ENCODE measurements around the gene SMAD3.
A peak's percentile ranks its signal among the peaks of the same experiment; 100 is the strongest.

The SMAD3 gene

DNA sequence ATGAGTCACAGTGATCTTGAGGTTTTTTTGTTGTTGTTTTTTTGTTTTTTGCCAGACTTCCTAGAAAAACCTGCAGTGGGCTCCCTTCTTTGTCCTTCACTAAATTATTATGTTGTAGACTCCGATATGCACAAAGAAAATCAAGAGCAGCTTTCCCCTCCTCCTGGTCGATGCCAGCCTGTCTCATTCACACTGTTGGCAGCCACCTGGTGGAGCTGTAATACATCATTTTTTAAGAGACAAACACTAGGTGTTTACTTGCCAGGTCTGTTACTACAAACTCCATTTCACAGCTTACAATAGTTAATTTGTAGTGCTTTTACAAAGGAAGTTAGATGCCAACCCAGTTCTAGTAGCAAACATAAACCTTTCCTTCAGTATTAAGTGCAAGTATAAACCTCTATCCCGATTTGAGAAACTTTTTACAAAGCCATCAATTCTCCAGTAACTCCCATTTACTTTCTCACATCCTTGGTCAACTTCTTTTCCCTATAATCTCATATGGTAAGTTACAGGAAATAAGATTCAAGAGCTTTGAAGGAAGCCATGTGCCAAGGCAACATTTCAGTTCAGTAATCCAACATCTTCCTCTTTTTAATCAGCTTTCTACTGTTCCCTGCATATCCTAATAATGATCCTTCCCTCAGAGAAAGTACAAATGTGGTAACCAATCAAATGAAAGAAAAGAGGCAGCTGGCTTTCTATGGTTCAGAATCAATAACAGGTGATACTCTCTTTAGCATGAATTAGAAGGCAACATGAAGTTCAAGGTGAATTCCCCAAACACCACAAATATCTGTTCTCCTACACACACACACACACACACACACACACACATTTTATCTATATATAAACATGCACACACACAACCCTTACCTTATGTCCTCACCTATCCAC, 175.1 kb downstream of the SMAD3 start:
- H3K36me3 ChIP-seq = no peaks in the 10 kb centered on the region
- TF ChIP-seq, protein P1, sequence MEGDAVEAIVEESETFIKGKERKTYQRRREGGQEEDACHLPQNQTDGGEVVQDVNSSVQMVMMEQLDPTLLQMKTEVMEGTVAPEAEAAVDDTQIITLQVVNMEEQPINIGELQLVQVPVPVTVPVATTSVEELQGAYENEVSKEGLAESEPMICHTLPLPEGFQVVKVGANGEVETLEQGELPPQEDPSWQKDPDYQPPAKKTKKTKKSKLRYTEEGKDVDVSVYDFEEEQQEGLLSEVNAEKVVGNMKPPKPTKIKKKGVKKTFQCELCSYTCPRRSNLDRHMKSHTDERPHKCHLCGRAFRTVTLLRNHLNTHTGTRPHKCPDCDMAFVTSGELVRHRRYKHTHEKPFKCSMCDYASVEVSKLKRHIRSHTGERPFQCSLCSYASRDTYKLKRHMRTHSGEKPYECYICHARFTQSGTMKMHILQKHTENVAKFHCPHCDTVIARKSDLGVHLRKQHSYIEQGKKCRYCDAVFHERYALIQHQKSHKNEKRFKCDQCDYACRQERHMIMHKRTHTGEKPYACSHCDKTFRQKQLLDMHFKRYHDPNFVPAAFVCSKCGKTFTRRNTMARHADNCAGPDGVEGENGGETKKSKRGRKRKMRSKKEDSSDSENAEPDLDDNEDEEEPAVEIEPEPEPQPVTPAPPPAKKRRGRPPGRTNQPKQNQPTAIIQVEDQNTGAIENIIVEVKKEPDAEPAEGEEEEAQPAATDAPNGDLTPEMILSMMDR (IDR thresholded peaks at IDR 0.05; ENCODE audit: low read depth, low read length) = 0 out of 2 replicates have a peak, but pooled peaks have one; percentile 10
- DNase-seq = peak; percentile 12
- no peak overlapping the region for H3K4me3 ChIP-seq (ENCODE audit: low read depth, low read length)
- no peak overlapping the region for H3K27ac ChIP-seq
- H3K9me3 ChIP-seq (ENCODE audit: severe bottlenecking) = no peaks in the 10 kb centered on the region
- no peaks in the 10 kb centered on the region for H3K27me3 ChIP-seq (ENCODE audit: insufficient read depth, low read depth, severe bottlenecking)

DNA sequence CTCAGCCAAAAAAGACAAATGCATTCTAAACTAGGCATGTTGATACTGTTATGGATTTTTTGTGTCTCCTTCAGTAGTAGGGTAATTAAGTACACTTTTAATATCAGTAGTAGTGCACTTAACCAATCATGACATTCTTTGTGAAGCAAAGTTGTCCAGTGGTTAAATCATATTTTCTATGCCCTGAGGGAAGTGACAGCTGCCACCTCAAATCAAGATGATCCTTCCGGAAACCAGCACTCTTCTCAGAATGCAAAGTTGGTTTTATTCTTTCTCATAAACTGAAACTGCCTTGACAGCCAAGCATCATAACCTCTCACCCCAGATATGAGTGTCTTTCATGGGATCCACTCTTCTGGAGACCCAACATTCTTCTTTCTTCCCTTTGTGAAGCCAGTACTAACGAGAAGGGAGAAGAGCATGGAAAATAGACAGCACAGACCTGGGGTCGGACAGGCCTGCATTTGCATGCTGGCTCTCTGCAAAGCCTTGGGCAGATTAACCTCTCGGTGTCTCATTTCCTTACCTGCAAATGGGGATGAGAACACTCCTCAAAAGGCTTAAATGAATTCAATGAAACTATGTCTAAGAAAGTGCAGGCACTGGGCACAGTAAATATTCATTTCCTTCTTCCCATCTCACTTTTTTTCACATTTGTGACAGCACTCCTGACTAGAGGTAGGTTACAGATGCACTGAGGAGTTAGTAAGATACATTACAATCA, 175.9 kb downstream of the SMAD3 start:
- TF ChIP-seq, protein P1 (IDR thresholded peaks at IDR 0.05; ENCODE audit: low read depth, low read length) = no peak
- Histone ChIP-seq H3K4me3 (ENCODE audit: low read depth, low read length) (no peak overlapping the region), H3K27ac (no peak overlapping the region)

DNA sequence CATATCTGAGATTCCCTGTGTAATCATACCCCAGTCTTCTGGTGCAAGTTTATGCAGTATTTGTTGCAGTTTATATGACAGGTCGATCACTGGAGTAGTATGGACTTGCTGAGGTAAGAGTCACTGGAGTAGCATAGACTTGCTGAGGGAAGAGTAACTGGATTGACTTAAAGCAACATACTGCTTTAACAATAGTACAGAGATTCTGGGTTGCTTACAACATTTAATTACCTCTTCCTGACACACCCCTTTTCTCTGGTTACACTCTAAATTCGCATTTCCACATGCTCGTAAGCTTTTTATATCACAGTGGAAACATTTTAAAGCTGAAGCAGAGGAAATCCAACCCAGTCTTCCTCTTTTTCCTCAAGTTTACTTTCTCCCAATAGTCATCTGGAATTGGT, 177.3 kb downstream of the SMAD3 start:
- Histone ChIP-seq H3K4me3 (ENCODE audit: low read depth, low read length) (no peak overlapping the region), H3K27ac (no peak overlapping the region), H3K9me3 (ENCODE audit: severe bottlenecking) (no peaks in the 10 kb centered on the region), H3K27me3 (ENCODE audit: insufficient read depth, low read depth, severe bottlenecking) (no peaks in the 10 kb centered on the region), H3K36me3 (peaks cover 5% of the 10 kb centered on the region)
- DNase-seq = no peak
- TF ChIP-seq, protein P1 (IDR thresholded peaks at IDR 0.05; ENCODE audit: low read depth, low read length) = no peak

More for the DNA sequence above, 175.9 kb downstream of the SMAD3 start:
- Histone ChIP-seq H3K27me3 (ENCODE audit: insufficient read depth, low read depth, severe bottlenecking) (no peaks in the 10 kb centered on the region), H3K9me3 (ENCODE audit: severe bottlenecking) (no peaks in the 10 kb centered on the region), H3K36me3 (no peaks in the 10 kb centered on the region; the same call in 1 of the 2 replicates)
- no peak for DNase-seq
